Measurements from ENCODE around the gene ADGRE1. TPM values are rescaled to one million over a fixed set of nuclear protein-coding genes. Genes with fewer than 3 reads are reported as not detected.

Gene ADGRE1
- polyA plus RNA-seq, 1 donor from 2014 or later: not detected

DNA sequence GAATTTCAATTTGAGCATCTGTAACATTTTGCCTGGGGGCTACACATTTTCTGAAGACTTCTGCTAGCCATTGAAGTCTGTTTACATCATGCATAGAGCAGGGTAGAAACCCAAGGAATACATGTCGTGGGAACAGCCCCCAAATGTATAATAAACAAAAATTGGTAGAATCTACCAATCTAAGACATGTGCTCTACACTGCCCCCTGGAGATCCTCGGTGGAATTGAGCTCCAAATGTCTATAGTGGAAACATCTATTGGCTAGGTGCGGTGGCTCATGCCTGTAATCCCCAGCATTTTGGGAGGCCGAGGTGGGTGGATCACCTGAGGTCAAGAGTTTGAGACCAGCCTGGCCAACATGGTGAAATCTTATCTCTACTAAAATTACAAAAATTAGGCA, 76.6 kb downstream of the ADGRE1 start:
- H3K9me2 ChIP-seq (ENCODE audit: insufficient read depth, low read length): no peaks in the 10 kb centered on the region
- H4K20me1 ChIP-seq (ENCODE audit: insufficient read depth): no peaks in the 10 kb centered on the region
- no peaks in the 10 kb centered on the region for H3K27me3 ChIP-seq (ENCODE audit: insufficient read depth, low read depth, low read length)
- no peak overlapping the region for H3K4me2 ChIP-seq (ENCODE audit: low read length)
- H3K36me3 ChIP-seq (ENCODE audit: insufficient read depth, low read length): no peaks in the 10 kb centered on the region
- no peaks in the 10 kb centered on the region for H3K79me2 ChIP-seq (replicated peaks; ENCODE audit: insufficient read depth, low read length)
- no peaks in the 10 kb centered on the region for H3K9me3 ChIP-seq (ENCODE audit: low read length)
- H3K4me3 ChIP-seq (ENCODE audit: low read length): no peak overlapping the region
- H3K27ac ChIP-seq (ENCODE audit: low read length): no peak overlapping the region
- no peaks in the 10 kb centered on the region for H3F3A ChIP-seq (ENCODE audit: insufficient read depth, low read length, poor library complexity, severe bottlenecking)
- no peak overlapping the region for H3K9ac ChIP-seq (ENCODE audit: low read length)
- TF ChIP-seq EZH2 (IDR thresholded peaks at IDR 0.05; ENCODE audit: borderline replicate concordance, insufficient read depth, low read length, poor library complexity, severe bottlenecking) (no peak), EP300 (conservative IDR thresholded peaks at IDR 0.05; ENCODE audit: poor library complexity, severe bottlenecking) (no peak), POLR2AphosphoS5 (IDR thresholded peaks at IDR 0.05) (no peak), SMC3 (conservative IDR thresholded peaks at IDR 0.05; ENCODE audit: poor library complexity) (no peak), RAD21 (conservative IDR thresholded peaks at IDR 0.05) (no peak), TAF1 (IDR thresholded peaks at IDR 0.05; ENCODE audit: low read depth) (no peak), MXI1 (conservative IDR thresholded peaks at IDR 0.05; ENCODE audit: poor library complexity, severe bottlenecking) (no peak)
- TF ChIP-seq, protein P1, sequence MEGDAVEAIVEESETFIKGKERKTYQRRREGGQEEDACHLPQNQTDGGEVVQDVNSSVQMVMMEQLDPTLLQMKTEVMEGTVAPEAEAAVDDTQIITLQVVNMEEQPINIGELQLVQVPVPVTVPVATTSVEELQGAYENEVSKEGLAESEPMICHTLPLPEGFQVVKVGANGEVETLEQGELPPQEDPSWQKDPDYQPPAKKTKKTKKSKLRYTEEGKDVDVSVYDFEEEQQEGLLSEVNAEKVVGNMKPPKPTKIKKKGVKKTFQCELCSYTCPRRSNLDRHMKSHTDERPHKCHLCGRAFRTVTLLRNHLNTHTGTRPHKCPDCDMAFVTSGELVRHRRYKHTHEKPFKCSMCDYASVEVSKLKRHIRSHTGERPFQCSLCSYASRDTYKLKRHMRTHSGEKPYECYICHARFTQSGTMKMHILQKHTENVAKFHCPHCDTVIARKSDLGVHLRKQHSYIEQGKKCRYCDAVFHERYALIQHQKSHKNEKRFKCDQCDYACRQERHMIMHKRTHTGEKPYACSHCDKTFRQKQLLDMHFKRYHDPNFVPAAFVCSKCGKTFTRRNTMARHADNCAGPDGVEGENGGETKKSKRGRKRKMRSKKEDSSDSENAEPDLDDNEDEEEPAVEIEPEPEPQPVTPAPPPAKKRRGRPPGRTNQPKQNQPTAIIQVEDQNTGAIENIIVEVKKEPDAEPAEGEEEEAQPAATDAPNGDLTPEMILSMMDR (IDR thresholded peaks at IDR 0.05; ENCODE audit: poor library complexity, severe bottlenecking): no peak
- TF ChIP-seq, protein P2, sequence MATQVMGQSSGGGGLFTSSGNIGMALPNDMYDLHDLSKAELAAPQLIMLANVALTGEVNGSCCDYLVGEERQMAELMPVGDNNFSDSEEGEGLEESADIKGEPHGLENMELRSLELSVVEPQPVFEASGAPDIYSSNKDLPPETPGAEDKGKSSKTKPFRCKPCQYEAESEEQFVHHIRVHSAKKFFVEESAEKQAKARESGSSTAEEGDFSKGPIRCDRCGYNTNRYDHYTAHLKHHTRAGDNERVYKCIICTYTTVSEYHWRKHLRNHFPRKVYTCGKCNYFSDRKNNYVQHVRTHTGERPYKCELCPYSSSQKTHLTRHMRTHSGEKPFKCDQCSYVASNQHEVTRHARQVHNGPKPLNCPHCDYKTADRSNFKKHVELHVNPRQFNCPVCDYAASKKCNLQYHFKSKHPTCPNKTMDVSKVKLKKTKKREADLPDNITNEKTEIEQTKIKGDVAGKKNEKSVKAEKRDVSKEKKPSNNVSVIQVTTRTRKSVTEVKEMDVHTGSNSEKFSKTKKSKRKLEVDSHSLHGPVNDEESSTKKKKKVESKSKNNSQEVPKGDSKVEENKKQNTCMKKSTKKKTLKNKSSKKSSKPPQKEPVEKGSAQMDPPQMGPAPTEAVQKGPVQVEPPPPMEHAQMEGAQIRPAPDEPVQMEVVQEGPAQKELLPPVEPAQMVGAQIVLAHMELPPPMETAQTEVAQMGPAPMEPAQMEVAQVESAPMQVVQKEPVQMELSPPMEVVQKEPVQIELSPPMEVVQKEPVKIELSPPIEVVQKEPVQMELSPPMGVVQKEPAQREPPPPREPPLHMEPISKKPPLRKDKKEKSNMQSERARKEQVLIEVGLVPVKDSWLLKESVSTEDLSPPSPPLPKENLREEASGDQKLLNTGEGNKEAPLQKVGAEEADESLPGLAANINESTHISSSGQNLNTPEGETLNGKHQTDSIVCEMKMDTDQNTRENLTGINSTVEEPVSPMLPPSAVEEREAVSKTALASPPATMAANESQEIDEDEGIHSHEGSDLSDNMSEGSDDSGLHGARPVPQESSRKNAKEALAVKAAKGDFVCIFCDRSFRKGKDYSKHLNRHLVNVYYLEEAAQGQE (IDR thresholded peaks at IDR 0.05; ENCODE audit: borderline replicate concordance): no peak
- no peak overlapping the region for H2AFZ ChIP-seq (ENCODE audit: low read depth, low read length)

DNA sequence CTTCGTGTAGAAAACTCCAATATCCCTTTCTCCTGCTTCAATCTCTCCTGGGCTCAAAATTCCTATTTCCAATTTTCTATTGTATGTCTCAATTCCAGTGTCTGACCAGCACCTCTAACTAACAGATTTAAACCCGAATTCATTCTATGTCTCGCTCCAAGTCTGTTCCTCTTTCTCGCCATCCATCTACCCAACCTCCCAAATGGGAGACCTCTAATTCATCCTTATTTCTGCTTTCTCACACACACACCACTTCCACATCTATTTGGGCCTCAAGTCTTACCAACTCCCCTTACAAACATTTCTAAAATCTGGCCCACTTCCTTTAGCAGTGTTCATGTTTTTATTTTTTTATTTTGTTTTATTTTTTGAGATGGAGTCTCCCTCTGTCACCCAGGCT, 80.6 kb downstream of the ADGRE1 start:
- no peak overlapping the region for H3K27ac ChIP-seq (ENCODE audit: low read length)
- H4K20me1 ChIP-seq (ENCODE audit: insufficient read depth): no peaks in the 10 kb centered on the region
- H3K9me3 ChIP-seq (ENCODE audit: low read length): no peaks in the 10 kb centered on the region
- no peak overlapping the region for H3K9ac ChIP-seq (ENCODE audit: low read length)
- no peaks in the 10 kb centered on the region for H3K9me2 ChIP-seq (ENCODE audit: insufficient read depth, low read length)
- H3K4me2 ChIP-seq (ENCODE audit: low read length): no peak overlapping the region
- no peaks in the 10 kb centered on the region for H3K36me3 ChIP-seq (ENCODE audit: insufficient read depth, low read length)
- TF ChIP-seq POLR2AphosphoS5 (IDR thresholded peaks at IDR 0.05): no peak
- TF ChIP-seq, protein P2 (IDR thresholded peaks at IDR 0.05; ENCODE audit: borderline replicate concordance): no peak
- TF ChIP-seq, protein P1 (IDR thresholded peaks at IDR 0.05; ENCODE audit: poor library complexity, severe bottlenecking): no peak
- TF ChIP-seq EZH2 (IDR thresholded peaks at IDR 0.05; ENCODE audit: borderline replicate concordance, insufficient read depth, low read length, poor library complexity, severe bottlenecking): no peak
- no peak for TF ChIP-seq TAF1 (IDR thresholded peaks at IDR 0.05; ENCODE audit: low read depth)
- H3K4me3 ChIP-seq (ENCODE audit: low read length): no peak overlapping the region
- no peaks in the 10 kb centered on the region for H3K79me2 ChIP-seq (replicated peaks; ENCODE audit: insufficient read depth, low read length)
- H3F3A ChIP-seq (ENCODE audit: insufficient read depth, low read length, poor library complexity, severe bottlenecking): no peaks in the 10 kb centered on the region
- H3K27me3 ChIP-seq (ENCODE audit: insufficient read depth, low read depth, low read length): no peaks in the 10 kb centered on the region
- no peak overlapping the region for H2AFZ ChIP-seq (ENCODE audit: low read depth, low read length)
